Fibroblast of lung (primary cell): Measurements from ENCODE around the gene UVRAG.

Source experiments
- CTCF ChIP-seq, 2 donors: IDR thresholded peaks in 1 of 2; conservative IDR thresholded peaks in 1 of 2; 1 replicate in 1 of 2; 2 replicates in 1 of 2; pipeline ENCODE4 v1.5.1; 2011 to 2012; ENCODE audit warnings: low read length in 2 of 2, control low read depth in 1 of 2, inconsistent platforms in 1 of 2, low read depth in 1 of 2, mild to moderate bottlenecking in 1 of 2
- EZH2 ChIP-seq: IDR thresholded peaks from 2 replicates; pipeline ENCODE4 v1.5.1; 2012; ENCODE audit warnings: low read length, control low read depth, mild to moderate bottlenecking; ENCODE audit errors: missing control alignments

GRCh38 chr11:76173663-76174062 lies 358.7 kb downstream of the UVRAG start:
- TF ChIP-seq CTCF (conservative IDR thresholded peaks at IDR 0.05 in 1 of 2, IDR thresholded peaks at IDR 0.05 in 1 of 2; ENCODE audit: low read depth in 1 of 2, low read length in 2 of 2) (no peak), EZH2 (no peak)
